SJSA1 (cell line): Measurements from ENCODE around the gene PPP4R4. TPM values are rescaled to one million over a fixed set of nuclear protein-coding genes. Genes with fewer than 3 reads are reported as not detected.

Source experiments
- DNase-seq, 2 experiments: peaks; one replicate each; pipeline ENCODE4 v3.0.0-alpha.2; 2015 to 2020; ENCODE audit warnings: low spot score in 2 of 2, low read depth in 1 of 2
- H3K27ac ChIP-seq: fragments of 250-450 bp; sonication (Bioruptor Pico); 2 replicates; pipeline ENCODE4 v1.5.1; 2020; ENCODE audit warnings: mild to moderate bottlenecking, moderate library complexity
- H3K27me3 ChIP-seq: fragments of 250-450 bp; sonication (Bioruptor Pico); replicated peaks from 2 replicates; pipeline ENCODE4 v1.5.1; 2020; ENCODE audit warnings: mild to moderate bottlenecking, moderate library complexity
- H3K36me3 ChIP-seq: fragments of 250-450 bp; sonication (Bioruptor Pico); 2 replicates; pipeline ENCODE4 v1.5.1; 2020; ENCODE audit warnings: mild to moderate bottlenecking
- H3K4me1 ChIP-seq: fragments of 250-450 bp; sonication (Bioruptor Pico); replicated peaks from 2 replicates; pipeline ENCODE4 v1.6.1; 2021; ENCODE audit warnings: mild to moderate bottlenecking
- H3K4me3 ChIP-seq: fragments of 250-450 bp; sonication (Bioruptor Pico); 2 replicates; pipeline ENCODE4 v1.5.1; 2020; ENCODE audit warnings: mild to moderate bottlenecking
- H3K9me3 ChIP-seq: fragments of 250-450 bp; sonication (Bioruptor Pico); replicated peaks from 2 replicates; pipeline ENCODE4 v1.5.1; 2020; ENCODE audit warnings: mild to moderate bottlenecking
- total RNA-seq: library from RNA; depleted of rRNA; stranded (reverse); fragments of >200 nt; shearing (Covaris generic); gene quantifications from 2 replicates; pipeline ENCODE4 v1.2.3, GENCODE V29; 2014; rRNA removed

PPP4R4 gene, protein sequence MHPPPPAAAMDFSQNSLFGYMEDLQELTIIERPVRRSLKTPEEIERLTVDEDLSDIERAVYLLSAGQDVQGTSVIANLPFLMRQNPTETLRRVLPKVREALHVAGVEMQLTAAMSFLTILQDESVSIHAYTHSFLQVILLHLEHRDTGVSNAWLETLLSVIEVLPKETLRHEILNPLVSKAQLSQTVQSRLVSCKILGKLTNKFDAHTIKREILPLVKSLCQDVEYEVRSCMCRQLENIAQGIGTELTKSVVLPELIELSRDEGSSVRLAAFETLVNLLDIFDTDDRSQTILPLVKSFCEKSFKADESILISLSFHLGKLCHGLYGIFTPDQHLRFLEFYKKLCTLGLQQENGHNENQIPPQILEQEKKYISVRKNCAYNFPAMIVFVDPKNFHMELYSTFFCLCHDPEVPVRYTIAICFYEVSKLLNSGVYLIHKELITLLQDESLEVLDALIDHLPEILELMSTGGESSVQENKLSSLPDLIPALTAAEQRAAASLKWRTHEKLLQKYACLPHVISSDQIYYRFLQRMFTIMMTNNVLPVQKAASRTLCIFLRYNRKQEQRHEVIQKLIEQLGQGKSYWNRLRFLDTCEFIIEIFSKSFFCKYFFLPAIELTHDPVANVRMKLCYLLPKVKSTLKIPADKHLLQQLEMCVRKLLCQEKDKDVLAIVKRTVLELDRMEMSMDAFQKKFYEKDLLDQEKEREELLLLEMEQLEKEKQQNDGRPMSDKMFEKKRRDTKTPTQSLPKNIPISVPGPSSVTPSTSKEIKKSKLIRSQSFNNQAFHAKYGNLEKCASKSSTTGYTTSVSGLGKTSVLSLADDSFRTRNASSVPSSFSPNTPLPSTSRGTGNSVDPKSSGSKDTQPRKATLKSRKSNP
- 0.50 and 1.00 TPM in 2 replicates for total RNA-seq

DNA sequence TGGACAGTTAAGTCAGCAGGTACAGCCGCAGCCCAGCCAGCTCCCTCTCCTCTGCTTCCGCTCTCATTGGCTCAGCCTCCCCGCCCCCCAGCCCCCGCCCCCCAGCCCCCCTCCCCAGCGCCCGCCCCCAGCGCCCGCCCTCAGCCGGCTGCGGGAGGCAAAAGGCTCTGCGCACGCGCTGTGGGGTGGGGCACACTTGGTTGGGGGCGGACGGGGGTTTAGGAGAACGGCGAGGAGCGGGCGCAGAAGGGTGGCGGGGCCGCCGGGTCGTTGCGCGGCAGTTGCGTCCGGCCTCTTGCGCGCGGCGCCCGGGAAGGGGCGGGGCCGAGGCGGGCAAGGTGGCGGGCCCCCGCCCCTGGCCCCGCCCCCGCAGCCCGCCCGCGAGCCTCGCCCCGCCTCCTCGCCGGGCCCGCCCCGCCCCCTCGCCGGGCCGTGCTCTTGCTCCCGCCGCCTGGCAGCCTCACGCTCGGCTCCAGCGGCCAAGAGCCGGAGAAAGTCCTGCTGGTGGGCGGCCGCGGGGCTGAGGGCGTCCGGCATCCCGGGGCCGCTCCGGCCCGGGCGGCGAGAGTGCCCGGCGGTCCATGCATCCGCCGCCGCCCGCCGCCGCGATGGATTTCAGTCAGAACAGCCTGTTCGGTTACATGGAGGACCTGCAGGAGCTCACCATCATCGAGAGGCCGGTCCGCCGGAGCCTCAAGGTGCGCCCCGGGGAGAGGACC, at the start of gene PPP4R4:
Gene PPP4R4 (plus strand): TSS at position 438 of the 719 bp plus-strand sequence. CDS start 144 bp downstream, at position 582.
- peaks cover 14% of the 10 kb centered on the region for H3K4me1 ChIP-seq
- H3K27ac ChIP-seq = peak within 1 kb of the TSS; percentile 39; the same call in 1 of the 2 replicates
- DNase-seq = peak; percentile 56 to 92
- H3K9me3 ChIP-seq = no peaks in the 10 kb centered on the region; the same call in 1 of the 2 replicates
- no peaks in the 10 kb centered on the region for H3K36me3 ChIP-seq
- peaks cover 10% of the 10 kb centered on the region; the same call in 1 of the 2 replicates for H3K27me3 ChIP-seq
- peak within 1 kb of the TSS; percentile 59 for H3K4me3 ChIP-seq

DNA sequence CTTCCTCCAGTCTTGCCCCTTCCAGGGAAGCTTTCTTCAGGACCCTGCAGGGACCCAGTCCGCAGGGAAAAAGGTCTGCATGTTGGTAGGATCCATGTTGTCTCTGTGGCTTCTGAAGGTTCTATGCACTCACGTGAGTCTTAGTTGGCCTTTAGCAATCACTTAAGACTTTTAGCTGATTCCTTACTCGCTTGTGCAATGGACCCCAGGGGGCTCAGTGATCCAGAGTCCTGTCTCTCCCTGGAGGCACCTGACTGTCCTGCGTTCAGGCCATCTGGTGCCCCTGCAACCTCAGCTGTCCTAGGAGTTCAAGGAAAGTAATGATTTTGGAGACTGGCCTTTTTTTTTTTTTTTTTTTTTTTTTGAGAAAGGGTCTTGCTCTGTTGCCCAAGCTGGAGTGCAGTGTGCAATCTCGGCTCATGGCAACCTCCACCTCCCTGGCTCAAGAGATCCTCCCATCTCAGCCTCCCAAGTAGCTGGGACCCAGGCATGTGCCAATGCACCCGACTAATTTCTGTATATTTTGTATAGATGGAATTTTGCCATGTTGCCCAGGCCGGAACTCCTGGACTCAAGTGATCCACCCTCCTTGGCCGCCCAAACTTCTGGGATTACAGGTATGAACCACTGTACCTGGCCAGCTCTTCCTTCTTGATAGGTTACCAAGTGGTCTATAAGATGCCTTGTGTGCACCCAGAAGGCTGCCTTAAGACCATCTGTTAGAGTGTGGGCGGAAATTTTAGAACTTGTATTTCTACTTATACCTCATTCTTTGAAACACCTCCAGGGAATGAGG, 49.3 kb upstream of the PPP4R4 start:
- Histone ChIP-seq H3K27ac (no peak overlapping the region), H3K36me3 (peaks cover 3% of the 10 kb centered on the region), H3K4me1 (peaks cover 13% of the 10 kb centered on the region), H3K27me3 (no peaks in the 10 kb centered on the region), H3K9me3 (no peaks in the 10 kb centered on the region), H3K4me3 (no peak overlapping the region)
- peak in 1 of 2 experiments; percentile 16 for DNase-seq

DNA sequence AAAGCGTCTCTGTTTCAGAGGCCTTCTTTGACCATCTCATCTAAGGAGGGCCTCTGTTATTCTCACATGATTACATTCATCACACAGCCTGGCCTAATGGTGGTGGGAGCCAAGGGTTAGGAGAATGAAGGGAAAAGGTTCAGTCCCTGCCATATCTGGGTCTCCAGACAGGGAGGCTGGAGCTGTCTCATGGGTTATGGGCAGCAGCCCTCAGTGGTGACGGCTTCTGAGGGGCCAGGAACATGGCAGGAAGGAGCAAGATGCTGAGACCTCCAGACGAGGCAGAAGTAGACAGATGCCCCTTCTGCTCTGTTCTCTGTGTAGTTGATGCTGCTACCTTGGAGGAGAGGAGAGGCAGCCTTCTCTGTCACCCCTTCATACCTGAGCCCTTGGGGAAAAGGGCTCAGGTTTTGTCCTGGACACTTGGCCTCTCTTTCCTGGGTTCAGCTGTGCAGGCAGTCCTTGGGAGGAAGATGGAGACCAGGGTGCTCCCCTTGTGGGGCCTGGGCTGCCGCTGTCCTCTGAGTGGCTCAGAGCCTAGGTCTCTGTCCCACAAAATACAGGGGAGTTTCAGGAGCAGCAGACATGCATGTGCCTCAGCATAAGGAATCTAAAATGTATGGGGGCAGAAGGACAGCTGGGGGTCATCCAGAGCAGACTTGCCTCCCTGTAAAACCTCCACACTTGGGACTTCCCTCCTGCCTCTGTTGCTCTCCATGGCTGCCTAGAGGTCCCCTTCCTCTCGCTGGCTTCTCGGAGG, 48.3 kb upstream of the PPP4R4 start:
- Histone ChIP-seq H3K27me3 (no peaks in the 10 kb centered on the region), H3K9me3 (no peaks in the 10 kb centered on the region)
- DNase-seq = peak in 1 of 2 experiments; percentile 16

DNA sequence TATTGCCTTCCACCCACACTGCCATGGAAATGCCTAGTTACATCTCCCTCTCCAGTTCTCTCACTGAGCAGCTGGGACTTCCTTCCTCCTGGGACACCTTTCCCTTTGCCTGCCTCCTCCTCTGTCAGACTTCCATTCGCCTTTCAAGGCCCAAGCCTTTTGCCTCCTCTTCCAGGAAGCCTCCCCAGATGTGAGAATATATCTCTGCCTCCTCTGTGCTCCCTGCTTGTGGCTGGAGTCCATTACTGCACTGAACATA, 47.8 kb upstream of the PPP4R4 start:
- DNase-seq = no peak
- peaks cover 3% of the 10 kb centered on the region for H3K36me3 ChIP-seq
- H3K27ac ChIP-seq = no peak overlapping the region
- H3K9me3 ChIP-seq = no peaks in the 10 kb centered on the region
- no peaks in the 10 kb centered on the region for H3K27me3 ChIP-seq
- H3K4me1 ChIP-seq = peaks cover 3% of the 10 kb centered on the region
- no peak overlapping the region for H3K4me3 ChIP-seq

More for the DNA sequence above, 48.3 kb upstream of the PPP4R4 start:
- H3K36me3 ChIP-seq = peaks cover 3% of the 10 kb centered on the region
- no peak overlapping the region for H3K4me3 ChIP-seq
- H3K4me1 ChIP-seq = peaks cover 8% of the 10 kb centered on the region
- H3K27ac ChIP-seq = no peak overlapping the region

DNA sequence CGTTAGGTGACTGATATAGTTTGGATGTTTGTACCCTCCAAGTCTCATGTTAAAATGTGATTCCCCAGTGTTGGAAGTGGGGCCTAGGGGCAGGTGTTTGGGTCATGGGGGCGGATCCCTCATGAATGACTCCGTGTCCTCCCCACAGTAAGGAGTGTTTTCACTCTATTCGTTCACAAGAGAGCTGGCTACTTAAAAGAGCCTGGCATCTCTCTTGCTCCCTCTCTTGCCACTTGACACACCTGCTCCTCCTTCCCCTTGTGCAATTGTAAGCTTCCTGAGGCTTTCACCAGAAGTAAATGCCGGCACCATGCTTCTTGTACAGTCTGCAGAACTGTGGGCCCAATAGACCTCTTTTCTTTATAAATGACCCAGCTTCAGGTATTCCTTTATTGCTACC, 47.3 kb upstream of the PPP4R4 start:
- Histone ChIP-seq H3K36me3 (peaks cover 3% of the 10 kb centered on the region), H3K27ac (no peak overlapping the region), H3K4me3 (no peak overlapping the region), H3K27me3 (no peaks in the 10 kb centered on the region), H3K4me1 (no peaks in the 10 kb centered on the region), H3K9me3 (no peaks in the 10 kb centered on the region)
- no peak for DNase-seq

DNA sequence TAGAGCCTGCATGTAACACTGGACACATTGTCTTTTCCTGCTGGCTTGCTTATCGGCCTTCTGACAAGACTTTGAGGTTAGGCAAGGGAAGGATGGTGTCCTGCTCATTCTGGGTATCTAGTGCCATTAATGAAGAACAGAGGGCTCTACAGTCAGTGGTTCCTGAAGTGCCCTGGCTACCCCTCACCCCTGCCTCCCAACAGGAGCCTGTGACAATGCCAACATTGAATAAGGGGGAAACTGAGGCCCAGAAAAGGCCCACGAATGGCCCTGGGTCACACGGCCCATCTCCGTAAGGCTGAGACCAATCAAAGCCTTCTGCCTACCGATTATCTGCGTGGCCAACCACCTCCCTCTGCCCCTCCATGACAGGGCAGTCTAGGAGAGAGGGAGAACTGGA, 46.8 kb upstream of the PPP4R4 start:
- no peaks in the 10 kb centered on the region for H3K9me3 ChIP-seq
- peaks cover 3% of the 10 kb centered on the region for H3K36me3 ChIP-seq
- H3K27ac ChIP-seq = no peak overlapping the region
- no peaks in the 10 kb centered on the region for H3K27me3 ChIP-seq
- peak in 1 of 2 experiments; percentile 24 for DNase-seq
- no peak overlapping the region for H3K4me3 ChIP-seq
- H3K4me1 ChIP-seq = no peaks in the 10 kb centered on the region

DNA sequence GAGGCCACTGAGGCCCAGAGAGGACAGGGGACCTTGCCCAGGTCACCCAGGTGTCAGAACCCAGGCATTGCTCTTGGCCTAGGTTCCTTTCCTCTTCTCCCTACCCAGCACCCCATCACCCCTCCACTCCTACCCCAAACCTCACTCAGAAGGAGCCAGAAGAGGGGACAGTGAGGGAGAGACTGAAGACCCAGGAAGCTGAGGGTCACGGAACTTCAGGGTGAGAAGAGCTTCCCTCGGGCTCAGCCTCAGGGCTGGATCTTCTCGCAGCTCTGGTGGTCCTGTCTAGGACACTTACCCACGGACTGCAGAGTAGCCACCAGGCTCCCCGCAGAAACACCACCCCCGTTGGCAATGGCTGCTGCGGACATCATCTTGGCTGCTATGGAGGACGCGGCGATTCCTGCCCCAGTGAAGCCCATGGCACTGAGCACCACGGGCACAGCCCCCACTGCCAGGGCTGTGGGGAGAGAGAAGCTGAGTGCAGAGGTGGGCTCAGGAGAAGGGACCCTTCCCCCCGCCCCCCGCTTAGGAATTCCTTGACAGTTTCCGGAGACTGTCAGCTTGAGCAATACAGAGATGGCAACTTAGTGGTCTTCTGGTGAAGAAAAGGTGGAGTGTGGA, 45.8 kb upstream of the PPP4R4 start:
- no peak overlapping the region for H3K27ac ChIP-seq
- H3K4me3 ChIP-seq = peak overlapping the region; percentile 51; the same call in 1 of the 2 replicates
- no peak for DNase-seq
- H3K4me1 ChIP-seq = no peaks in the 10 kb centered on the region
- peaks cover 3% of the 10 kb centered on the region for H3K36me3 ChIP-seq
- no peaks in the 10 kb centered on the region for H3K27me3 ChIP-seq
- no peaks in the 10 kb centered on the region for H3K9me3 ChIP-seq

DNA sequence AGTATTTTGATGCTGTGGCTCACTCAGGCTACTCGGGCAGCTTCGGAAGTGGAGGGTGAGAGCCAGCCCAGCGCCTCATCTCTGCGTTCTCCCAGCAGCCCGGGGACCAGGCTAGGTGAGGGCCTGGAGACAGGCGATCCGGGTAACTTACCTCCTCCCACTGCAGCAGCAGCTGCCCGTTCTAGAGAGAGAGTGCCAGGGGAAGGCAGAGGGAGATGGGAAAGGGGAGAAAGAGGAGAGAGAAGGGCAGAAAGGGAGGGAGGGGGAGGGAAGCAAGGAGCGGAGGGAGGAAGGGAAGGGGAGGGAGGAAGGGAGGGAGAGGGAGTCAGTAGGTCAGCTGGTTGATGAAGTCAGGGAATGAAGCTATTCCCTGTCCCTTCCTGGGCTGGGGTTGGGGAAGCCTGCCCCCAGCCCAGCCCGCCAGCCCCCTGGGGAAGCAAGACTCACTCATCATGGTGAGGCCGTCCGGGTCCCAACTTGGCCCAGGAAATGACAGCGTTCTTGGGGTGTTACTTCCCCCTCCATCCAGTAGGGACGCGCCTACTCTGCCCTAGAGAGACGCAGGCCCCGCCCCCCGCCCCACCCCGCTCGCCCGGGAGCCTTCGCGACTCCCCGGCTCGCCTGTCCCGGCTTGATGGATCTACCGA, 44.9 kb upstream of the PPP4R4 start, which contains the start of gene IFI27L2:
Gene IFI27L2 (minus strand): TSS at position 494 of the 647 bp plus-strand sequence. CDS start 40 bp downstream, at position 454.
- H3K4me1 ChIP-seq = no peaks in the 10 kb centered on the region
- no peaks in the 10 kb centered on the region for H3K27me3 ChIP-seq
- H3K4me3 ChIP-seq = peak within 1 kb of the TSS; percentile 51
- H3K9me3 ChIP-seq = no peaks in the 10 kb centered on the region
- peaks cover 3% of the 10 kb centered on the region for H3K36me3 ChIP-seq
- H3K27ac ChIP-seq = peak within 1 kb of the TSS; percentile 53
- DNase-seq = peak; percentile 75 to 76

DNA sequence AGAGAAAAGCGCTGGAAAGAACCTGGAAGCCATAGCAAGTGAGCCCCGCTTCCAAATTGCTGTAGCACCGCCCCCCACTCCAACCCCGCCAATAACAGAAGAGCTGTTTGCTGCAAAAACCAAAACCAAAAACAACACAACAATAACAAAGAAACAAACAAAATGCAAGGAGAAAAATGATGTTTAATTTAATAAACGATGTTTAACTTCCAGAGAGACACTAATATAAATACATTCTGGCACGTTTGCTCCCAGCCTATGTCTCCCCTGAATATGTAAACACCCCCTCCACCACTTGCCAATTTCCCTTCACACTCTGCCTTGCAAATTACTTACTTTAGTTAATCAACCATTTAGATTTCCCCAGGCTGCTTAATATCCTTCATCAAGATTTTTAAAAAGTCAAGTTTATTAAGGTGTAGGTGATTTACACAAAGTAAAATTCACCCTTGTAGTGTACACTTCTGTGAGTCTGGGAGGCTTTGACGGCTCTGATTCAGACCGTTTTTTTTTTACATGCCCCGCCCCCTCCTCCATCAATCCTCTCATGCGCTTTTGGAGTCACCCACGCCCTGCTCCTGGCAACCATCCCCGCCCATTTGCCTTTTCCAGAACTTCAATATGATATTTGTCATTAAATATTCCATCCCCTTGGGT, 44.2 kb upstream of the PPP4R4 start:
- no peaks in the 10 kb centered on the region for H3K9me3 ChIP-seq
- DNase-seq = peak in 1 of 2 experiments; percentile 41
- no peaks in the 10 kb centered on the region for H3K4me1 ChIP-seq
- H3K27me3 ChIP-seq = no peaks in the 10 kb centered on the region
- H3K27ac ChIP-seq = no peak overlapping the region; the same call in 1 of the 2 replicates
- H3K36me3 ChIP-seq = peaks cover 3% of the 10 kb centered on the region
- H3K4me3 ChIP-seq = peak overlapping the region; percentile 51

DNA sequence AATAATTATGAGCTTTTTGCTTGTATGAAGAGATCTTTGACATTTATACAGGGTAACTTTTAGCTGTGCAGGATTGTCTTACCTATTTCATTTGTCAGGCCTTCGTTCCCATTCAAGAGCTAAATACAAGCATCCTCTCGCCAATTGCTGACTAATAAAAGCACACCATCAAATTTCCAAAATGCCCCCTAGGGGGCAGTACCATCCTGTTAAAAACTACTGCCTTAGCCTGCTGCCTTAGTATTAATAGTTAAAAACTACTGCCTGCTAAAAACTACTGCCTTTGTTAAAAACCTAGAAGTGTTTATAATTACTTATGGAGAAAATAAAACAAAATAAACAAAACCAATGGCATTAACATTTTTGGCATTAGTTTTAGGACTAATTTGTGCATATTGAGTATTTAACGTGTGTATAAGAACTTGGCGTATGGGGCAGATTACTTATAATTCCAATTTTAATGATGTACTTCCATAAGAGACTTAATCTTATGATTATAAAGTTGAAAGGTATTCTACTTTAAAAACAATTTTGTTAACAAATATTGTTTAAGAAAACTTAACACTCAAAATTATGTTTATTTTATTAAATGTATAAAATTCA, 41.7 kb upstream of the PPP4R4 start:
- peaks cover 3% of the 10 kb centered on the region for H3K36me3 ChIP-seq
- no peaks in the 10 kb centered on the region for H3K27me3 ChIP-seq
- no peaks in the 10 kb centered on the region for H3K4me1 ChIP-seq
- no peaks in the 10 kb centered on the region for H3K9me3 ChIP-seq
- H3K27ac ChIP-seq = no peak overlapping the region
- H3K4me3 ChIP-seq = no peak overlapping the region
- DNase-seq = peak in 1 of 2 experiments; percentile 52

DNA sequence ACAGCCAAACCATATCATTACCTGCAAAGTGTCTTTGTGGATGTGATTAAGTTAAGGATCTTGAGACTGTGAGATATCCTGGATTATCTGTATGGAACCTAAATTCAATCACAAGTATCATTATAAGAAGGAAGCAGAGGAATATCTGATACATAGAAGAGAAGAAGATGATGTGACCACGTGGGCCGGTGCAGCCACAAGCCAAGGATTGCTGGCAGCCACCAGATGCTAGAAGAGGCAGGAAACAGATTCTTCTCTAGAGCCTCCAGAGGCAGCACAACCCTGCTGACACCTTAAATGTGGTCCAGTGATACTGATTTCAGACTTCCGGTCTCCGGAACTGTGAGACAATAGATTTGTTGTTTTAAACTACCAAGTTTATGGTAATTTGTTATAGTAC, 38.6 kb upstream of the PPP4R4 start:
- Histone ChIP-seq H3K4me1 (no peaks in the 10 kb centered on the region), H3K27ac (no peak overlapping the region), H3K36me3 (no peaks in the 10 kb centered on the region), H3K9me3 (no peaks in the 10 kb centered on the region), H3K27me3 (no peaks in the 10 kb centered on the region), H3K4me3 (no peak overlapping the region)
- DNase-seq = no peak
